ENCODE measurements around the gene RNF181.
"Not testable (repeated sequence)": the region's sequence is repeated elsewhere in the genome, so short reads cannot be mapped to it uniquely, and the experiment has no call there.

Gene RNF181

GRCh38 chr2:85613717-85614515 is 18.4 kb downstream of the RNF181 start:
- DNase-seq (ENCODE audit: low read depth in 2 of 2): no peak

DNA sequence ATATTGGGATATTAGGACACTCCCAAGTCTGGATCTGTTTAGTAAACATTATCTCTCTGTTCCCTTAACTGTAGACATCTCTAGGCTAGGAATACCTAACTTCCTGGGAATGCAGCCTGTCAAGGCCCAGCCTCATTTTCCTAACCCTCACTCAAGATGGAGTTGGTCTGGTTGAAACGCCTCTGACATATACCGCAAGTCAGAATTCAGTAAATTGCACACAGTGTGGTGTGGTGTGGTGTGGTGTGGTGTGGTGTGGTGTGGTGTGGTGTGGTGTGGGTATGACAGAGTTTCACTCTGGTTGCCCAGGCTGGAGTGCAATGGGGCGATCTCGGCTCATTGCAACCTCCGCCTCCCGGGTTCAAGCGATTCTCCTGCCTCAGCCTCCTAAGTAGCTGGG is 19.2 kb downstream of the RNF181 start:
- DNase-seq (ENCODE audit: low read depth in 2 of 2): not testable (repeated sequence)

DNA sequence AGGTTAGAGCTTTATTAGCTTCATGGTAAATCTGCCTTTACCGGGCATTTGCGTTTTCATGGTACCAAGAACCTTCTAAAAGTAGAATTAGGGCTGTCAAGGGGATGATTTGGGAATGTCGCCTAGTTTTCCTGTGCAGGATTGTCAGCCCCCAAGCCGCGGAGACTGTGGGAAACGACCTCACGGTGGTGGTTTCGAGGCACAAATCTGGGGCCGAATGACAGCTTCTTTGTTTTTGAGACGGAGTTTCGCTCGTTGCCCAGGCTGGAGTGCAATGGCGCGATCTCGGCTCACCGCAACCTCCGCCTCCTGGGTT is 19.8 kb downstream of the RNF181 start:
- DNase-seq (ENCODE audit: low read depth in 2 of 2): no peak

DNA sequence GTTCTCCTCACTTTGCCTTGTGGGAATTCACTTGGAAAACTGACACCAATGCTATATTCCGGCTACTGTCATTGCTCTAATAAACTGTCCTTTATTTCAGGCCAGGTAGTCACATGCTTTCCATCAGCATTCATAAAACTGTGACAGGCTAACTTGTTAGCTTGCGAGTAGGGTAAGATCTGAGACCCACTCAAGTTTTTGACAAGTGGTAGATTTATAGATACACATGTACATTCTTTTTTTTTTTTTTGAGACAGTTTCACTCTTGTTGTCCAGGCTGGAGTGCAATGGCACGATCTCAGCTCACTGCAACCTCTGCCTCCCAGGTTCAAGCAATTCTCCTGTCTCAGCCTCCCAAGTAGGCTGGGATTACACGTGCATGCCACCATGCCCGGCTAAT is 22.2 kb downstream of the RNF181 start:
- DNase-seq (ENCODE audit: low read depth in 2 of 2): not testable (repeated sequence)

- no peak for DNase-seq (ENCODE audit: low read depth in 2 of 2)
These were observed 24.1 kb downstream of the RNF181 start for GRCh38 chr2:85619617-85620016.

- no peak for DNase-seq (ENCODE audit: low read depth in 2 of 2)
These were observed 25.8 kb downstream of the RNF181 start for GRCh38 chr2:85621338-85621737.

GRCh38 chr2:85623991-85624390 is 28.4 kb downstream of the RNF181 start:
- no peak for DNase-seq (ENCODE audit: low read depth in 2 of 2)

- no peak for DNase-seq (ENCODE audit: low read depth in 2 of 2)
These were observed 33.1 kb downstream of the RNF181 start for GRCh38 chr2:85628658-85629057.

GRCh38 chr2:85631316-85631715 is 35.8 kb downstream of the RNF181 start:
- DNase-seq (ENCODE audit: low read depth in 2 of 2): no peak

DNA sequence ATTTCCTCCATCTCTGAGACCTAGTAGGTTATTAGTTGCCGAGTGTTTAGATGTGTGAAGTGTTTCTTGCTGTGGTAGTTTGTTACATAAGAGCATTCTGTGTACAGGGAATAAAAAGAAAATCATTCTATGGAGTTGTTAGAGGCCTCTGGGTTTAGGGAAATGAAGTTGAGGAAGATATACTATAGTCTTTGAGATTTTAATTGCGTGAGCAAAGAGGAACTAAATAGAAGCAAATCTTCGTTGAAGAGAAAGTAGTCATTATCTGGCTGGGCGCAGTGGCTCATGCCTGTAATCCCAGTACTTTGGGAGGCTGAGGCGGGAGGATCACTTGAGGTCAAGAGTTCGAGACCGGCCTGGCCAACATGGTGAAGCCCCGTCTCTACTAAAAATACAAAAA is 39.5 kb downstream of the RNF181 start:
- DNase-seq (ENCODE audit: low read depth in 2 of 2): no peak

- no peak for DNase-seq (ENCODE audit: low read depth in 2 of 2)
These were observed 40.1 kb downstream of the RNF181 start for GRCh38 chr2:85635636-85636035.

- no peak for DNase-seq (ENCODE audit: low read depth in 2 of 2)
These were observed 47.2 kb downstream of the RNF181 start for GRCh38 chr2:85642725-85643124.

DNA sequence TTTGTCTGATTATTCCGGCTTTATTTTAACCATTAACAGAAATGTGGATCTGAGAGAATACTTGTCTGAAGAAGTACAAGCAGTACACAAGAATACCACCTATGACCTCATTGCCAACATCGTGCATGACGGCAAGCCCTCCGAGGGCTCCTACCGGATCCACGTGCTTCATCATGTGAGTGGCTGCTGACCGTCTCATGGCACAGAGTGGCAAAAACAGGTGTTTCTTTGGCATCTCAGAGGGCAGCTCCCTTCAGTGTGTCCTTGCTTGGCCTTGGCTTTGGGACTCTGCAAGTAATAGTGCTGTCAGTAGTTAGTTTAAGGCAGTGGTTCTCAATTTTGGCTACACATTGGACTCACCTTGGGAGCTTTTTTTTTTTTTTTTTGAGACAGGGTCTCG is 49.4 kb downstream of the RNF181 start:
- DNase-seq (ENCODE audit: low read depth in 2 of 2): no peak

GRCh38 chr2:85646166-85646565 is 50.6 kb downstream of the RNF181 start:
- DNase-seq (ENCODE audit: low read depth in 2 of 2): no peak

Data from stimulated activated CD8-positive, alpha-beta memory T cell treated with anti-CD3 and anti-CD28 coated beads, Interleukin-2, amount 100 ng/mL, for 48 hours (primary cell).